RWPE1 (cell line): ENCODE results near the gene MAP2K3.

Experiments
- CTCF ChIA-PET: fragments of 350-600 bp; sonication (Branson Sonifier 250); formaldehyde crosslinking; extraction: SDS; loops from one replicate; lab custom pipeline; 2021; lab: Yijun Ruan, JAX
- POLR2A ChIA-PET: fragments of 400-600 bp; formaldehyde crosslinking; extraction: SDS; loops from one replicate; lab custom pipeline; 2020; ENCODE audit warnings: antibody characterized with exemption; ENCODE audit not compliant: low non-redundant PET; lab: Yijun Ruan, JAX
- DNase-seq: peaks from one replicate; pipeline ENCODE4 v3.0.0; 2012; ENCODE audit warnings: low spot score
- H3K27ac ChIP-seq: fragments of 450-650 bp; 2 replicates; pipeline ENCODE4 v1.5.1; 2017
- CTCF ChIP-seq: fragments of 450-650 bp; conservative IDR thresholded peaks from 2 replicates; pipeline ENCODE4 v1.5.1; 2017; ENCODE audit warnings: low read depth, mild to moderate bottlenecking

MAP2K3 gene

GRCh38 chr17:21283482-21284318 is 811 bp upstream of the MAP2K3 start:
- H3K27ac ChIP-seq, result peak overlapping the region; percentile 94
- POLR2A ChIA-PET, result no interaction called here
- no peak for TF ChIP-seq CTCF
- CTCF ChIA-PET, result interaction anchor here (0.6 kb wide), 1 partner anchor 61 kb away, joined by 3 read pairs; no protein-coding TSS in a partner anchor
- DNase-seq, result no peak

GRCh38 chr17:21285164-21286065 is 904 bp downstream of the MAP2K3 start:
- POLR2A ChIA-PET, result interaction anchor here (0.6 to 1.3 kb wide), 2 partner anchors 9 to 12 kb away, joined by 3 to 4 read pairs; no protein-coding TSS in a partner anchor
- CTCF ChIA-PET, result no interaction called here
- no peak for DNase-seq
- peak overlapping the region; percentile 94 for H3K27ac ChIP-seq
- no peak for TF ChIP-seq CTCF

GRCh38 chr17:21286066-21286770 is 1.7 kb downstream of the MAP2K3 start:
- DNase-seq, result peak; percentile 91
- TF ChIP-seq CTCF, result no peak
- H3K27ac ChIP-seq, result peak overlapping the region; percentile 94
- CTCF ChIA-PET, result interaction anchor here (0.6 kb wide), 1 partner anchor 938 kb away, joined by 4 read pairs; no protein-coding TSS in a partner anchor
- POLR2A ChIA-PET, result interaction anchor here (0.6 to 1.3 kb wide), 2 partner anchors 10 to 13 kb away, joined by 3 to 4 read pairs; no protein-coding TSS in a partner anchor

- DNase-seq, result peak; percentile 58
- CTCF ChIA-PET, result interaction anchor here (0.6 to 0.7 kb wide), 2 partner anchors 188 to 937 kb away, joined by 3 to 4 read pairs; no protein-coding TSS in a partner anchor
- no peak for TF ChIP-seq CTCF
- POLR2A ChIA-PET, result interaction anchor here (0.6 to 1.3 kb wide), 2 partner anchors 11 to 43 kb away, joined by 3 to 4 read pairs; no protein-coding TSS in a partner anchor
- peak overlapping the region; percentile 94 for H3K27ac ChIP-seq
Observed at GRCh38 chr17:21286909-21287702, 2.6 kb downstream of the MAP2K3 start.

- CTCF ChIA-PET, result interaction anchor here (0.6 to 1.2 kb wide), 3 partner anchors 8 to 189 kb away, joined by 3 to 10 read pairs (median 3); no protein-coding TSS in a partner anchor
- POLR2A ChIA-PET, result interaction anchor here (0.6 to 1.3 kb wide), 3 partner anchors 12 to 118 kb away, joined by 3 to 4 read pairs (median 3); no protein-coding TSS in a partner anchor
- DNase-seq, result peak; percentile 91
- H3K27ac ChIP-seq, result peak overlapping the region; percentile 94
- TF ChIP-seq CTCF, result no peak
Observed at GRCh38 chr17:21287703-21288449, 3.4 kb downstream of the MAP2K3 start.
